ENCODE results near the gene FLVCR2. TPM values are rescaled to one million over a fixed set of nuclear protein-coding genes. Genes with fewer than 3 reads are reported as not detected.

FLVCR2 gene
- total and polyA plus RNA-seq, 2 donors (not counting 1 experiment from before 2014, with no cell fraction given): 7.0 to 7.3 TPM

GRCh38 chr14:75647640-75648039 lies 69.2 kb downstream of the FLVCR2 start:
- DNase-seq (ENCODE audit: low read depth in 2 of 2): peak; percentile 22 to 76
- Histone ChIP-seq H3K27me3 (ENCODE audit: control insufficient read depth, insufficient read depth, low read length) (no peaks in the 10 kb centered on the region), H3K4me1 (ENCODE audit: control insufficient read depth, extremely low read depth, insufficient read depth, low read length) (peaks cover 25% of the 10 kb centered on the region), H3K4me2 (ENCODE audit: extremely low read depth, insufficient read depth, low read length) (peak overlapping the region; percentile 7), H3K79me2 (ENCODE audit: control insufficient read depth, insufficient read depth, low read length) (no peaks in the 10 kb centered on the region), H2AFZ (ENCODE audit: low read length) (no peak overlapping the region), H3K36me3 (ENCODE audit: control insufficient read depth, insufficient read depth, low read length) (peaks cover 10% of the 10 kb centered on the region), H3K27ac (ENCODE audit: insufficient read depth, low read length) (peak overlapping the region; percentile 84), H3K4me3 (replicated peaks in 1 of 4; ENCODE audit: control extremely low read depth in 1 of 4, insufficient read depth in 1 of 4, low read depth in 3 of 4, low read length in 4 of 4) (no peak overlapping the region), H3K9ac (ENCODE audit: insufficient read depth, low read length) (no peak overlapping the region), H3K9me3 (ENCODE audit: control insufficient read depth, insufficient read depth, low read depth, low read length) (no peaks in the 10 kb centered on the region), H4K20me1 (ENCODE audit: control insufficient read depth, extremely low read depth, insufficient read depth, low read length) (no peaks in the 10 kb centered on the region)
- TF ChIP-seq CTCF (conservative IDR thresholded peaks at IDR 0.05 in 1 of 2, IDR thresholded peaks at IDR 0.05 in 1 of 2; ENCODE audit: low read depth in 1 of 2, low read length in 2 of 2) (no peak), EZH2 (IDR thresholded peaks at IDR 0.05; ENCODE audit: low read length, missing control alignments) (no peak)

- Histone ChIP-seq H3K36me3 (ENCODE audit: control insufficient read depth, insufficient read depth, low read length) (peaks cover 10% of the 10 kb centered on the region), H3K9ac (ENCODE audit: insufficient read depth, low read length) (peak overlapping the region; percentile 28), H3K4me3 (replicated peaks in 1 of 4; ENCODE audit: control extremely low read depth in 1 of 4, insufficient read depth in 1 of 4, low read depth in 3 of 4, low read length in 4 of 4) (no peak overlapping the region), H3K9me3 (ENCODE audit: control insufficient read depth, insufficient read depth, low read depth, low read length) (no peaks in the 10 kb centered on the region), H3K27me3 (ENCODE audit: control insufficient read depth, insufficient read depth, low read length) (no peaks in the 10 kb centered on the region), H3K79me2 (ENCODE audit: control insufficient read depth, insufficient read depth, low read length) (no peaks in the 10 kb centered on the region), H3K4me1 (ENCODE audit: control insufficient read depth, extremely low read depth, insufficient read depth, low read length) (peaks cover 25% of the 10 kb centered on the region), H3K27ac (ENCODE audit: insufficient read depth, low read length) (peak overlapping the region; percentile 84), H3K4me2 (ENCODE audit: extremely low read depth, insufficient read depth, low read length) (peak overlapping the region; percentile 7), H4K20me1 (ENCODE audit: control insufficient read depth, extremely low read depth, insufficient read depth, low read length) (no peaks in the 10 kb centered on the region), H2AFZ (ENCODE audit: low read length) (no peak overlapping the region)
- TF ChIP-seq EZH2 (IDR thresholded peaks at IDR 0.05; ENCODE audit: low read length, missing control alignments) (no peak), CTCF (conservative IDR thresholded peaks at IDR 0.05 in 1 of 2, IDR thresholded peaks at IDR 0.05 in 1 of 2; ENCODE audit: low read depth in 1 of 2, low read length in 2 of 2) (no peak)
- DNase-seq (ENCODE audit: low read depth in 2 of 2): peak; percentile 96 to 98
These were observed 69.8 kb downstream of the FLVCR2 start for GRCh38 chr14:75648066-75648838.

- no peak overlapping the region for H3K9ac ChIP-seq (ENCODE audit: insufficient read depth, low read length)
- no peak for TF ChIP-seq CTCF (conservative IDR thresholded peaks at IDR 0.05 in 1 of 2, IDR thresholded peaks at IDR 0.05 in 1 of 2; ENCODE audit: low read depth in 1 of 2, low read length in 2 of 2)
- TF ChIP-seq EZH2 (IDR thresholded peaks at IDR 0.05; ENCODE audit: low read length, missing control alignments): no peak
These were observed 70.9 kb downstream of the FLVCR2 start for GRCh38 chr14:75649337-75649736.

More at GRCh38 chr14:75649337-75649736, 70.9 kb downstream of the FLVCR2 start:
- H3K27me3 ChIP-seq (ENCODE audit: control insufficient read depth, insufficient read depth, low read length): no peaks in the 10 kb centered on the region
- no peak overlapping the region for H2AFZ ChIP-seq (ENCODE audit: low read length)
- no peak for DNase-seq (ENCODE audit: low read depth in 2 of 2)
- peaks cover 10% of the 10 kb centered on the region for H3K36me3 ChIP-seq (ENCODE audit: control insufficient read depth, insufficient read depth, low read length)
- no peaks in the 10 kb centered on the region for H4K20me1 ChIP-seq (ENCODE audit: control insufficient read depth, extremely low read depth, insufficient read depth, low read length)
- no peaks in the 10 kb centered on the region for H3K9me3 ChIP-seq (ENCODE audit: control insufficient read depth, insufficient read depth, low read depth, low read length)
- H3K4me1 ChIP-seq (ENCODE audit: control insufficient read depth, extremely low read depth, insufficient read depth, low read length): peaks cover 25% of the 10 kb centered on the region
- no peaks in the 10 kb centered on the region for H3K79me2 ChIP-seq (ENCODE audit: control insufficient read depth, insufficient read depth, low read length)
- H3K27ac ChIP-seq (ENCODE audit: insufficient read depth, low read length): peak overlapping the region; percentile 84
- no peak overlapping the region for H3K4me3 ChIP-seq (replicated peaks in 1 of 4; ENCODE audit: control extremely low read depth in 1 of 4, insufficient read depth in 1 of 4, low read depth in 3 of 4, low read length in 4 of 4)
- H3K4me2 ChIP-seq (ENCODE audit: extremely low read depth, insufficient read depth, low read length): no peak overlapping the region

All from fibroblast of lung (primary cell).